Measurements from ENCODE around the gene VSTM2L.

VSTM2L gene

DNA sequence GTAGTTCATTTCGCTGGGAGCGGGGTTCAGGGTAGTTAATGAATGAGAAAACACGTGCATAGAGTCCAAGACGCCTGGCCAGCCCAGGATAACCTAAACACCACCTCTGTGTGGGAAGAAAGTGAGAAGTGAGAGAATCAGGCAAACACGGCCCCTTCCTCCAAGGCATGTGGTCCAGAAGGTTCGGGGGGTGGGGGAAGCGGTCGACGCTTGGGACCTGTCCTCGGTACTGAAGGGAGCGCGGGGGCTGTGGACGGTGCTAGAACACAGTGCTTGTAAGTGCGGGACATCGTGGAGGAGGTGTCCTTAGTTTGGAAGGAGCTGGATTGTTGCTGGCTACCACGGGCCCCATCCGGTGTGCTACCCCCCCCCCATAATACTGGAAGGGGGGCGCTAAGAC lies 1.7 kb upstream of the VSTM2L start:
- no peak for DNase-seq (ENCODE audit: low spot score)

DNA sequence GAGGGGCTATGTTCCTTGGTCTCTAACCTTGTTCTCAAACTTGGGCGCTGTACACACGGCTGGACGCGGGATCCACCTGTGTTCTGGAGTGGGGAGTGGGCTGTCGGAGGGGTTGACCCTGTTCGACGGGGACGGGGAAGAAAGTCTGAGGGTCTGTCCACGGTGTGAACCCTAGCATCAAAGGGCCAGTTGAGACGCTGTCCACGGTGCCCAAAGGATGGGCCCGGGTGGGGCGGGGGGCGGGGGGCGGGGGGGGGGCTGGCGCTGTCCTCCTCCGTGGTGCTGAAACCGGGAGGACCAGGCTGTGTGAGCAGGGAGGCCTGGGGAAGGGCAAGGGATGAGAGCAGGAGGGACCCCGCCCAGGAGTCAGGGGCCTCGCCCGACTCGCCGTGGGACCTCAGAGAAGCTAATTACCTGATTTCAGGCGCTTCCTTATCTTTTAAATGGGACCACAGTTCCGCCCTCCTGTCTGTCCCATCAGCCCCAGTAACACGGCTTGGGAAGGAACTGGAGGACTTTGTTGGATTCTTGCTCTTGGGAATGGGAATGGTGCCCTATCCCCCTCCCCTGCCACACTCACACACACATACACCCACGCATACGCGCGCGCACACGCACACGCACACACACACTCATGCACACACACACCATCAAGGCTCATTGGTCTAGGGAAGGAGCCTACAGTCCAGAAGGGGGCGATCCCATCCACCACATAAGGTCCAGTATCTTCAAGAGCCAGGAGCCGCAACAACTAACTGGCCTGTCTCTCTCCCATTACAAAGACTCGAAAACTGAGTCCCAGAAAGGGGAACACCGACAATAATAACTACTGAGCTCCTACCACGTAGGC lies 1.0 kb upstream of the VSTM2L start:
- no peak for DNase-seq (ENCODE audit: low spot score)

DNA sequence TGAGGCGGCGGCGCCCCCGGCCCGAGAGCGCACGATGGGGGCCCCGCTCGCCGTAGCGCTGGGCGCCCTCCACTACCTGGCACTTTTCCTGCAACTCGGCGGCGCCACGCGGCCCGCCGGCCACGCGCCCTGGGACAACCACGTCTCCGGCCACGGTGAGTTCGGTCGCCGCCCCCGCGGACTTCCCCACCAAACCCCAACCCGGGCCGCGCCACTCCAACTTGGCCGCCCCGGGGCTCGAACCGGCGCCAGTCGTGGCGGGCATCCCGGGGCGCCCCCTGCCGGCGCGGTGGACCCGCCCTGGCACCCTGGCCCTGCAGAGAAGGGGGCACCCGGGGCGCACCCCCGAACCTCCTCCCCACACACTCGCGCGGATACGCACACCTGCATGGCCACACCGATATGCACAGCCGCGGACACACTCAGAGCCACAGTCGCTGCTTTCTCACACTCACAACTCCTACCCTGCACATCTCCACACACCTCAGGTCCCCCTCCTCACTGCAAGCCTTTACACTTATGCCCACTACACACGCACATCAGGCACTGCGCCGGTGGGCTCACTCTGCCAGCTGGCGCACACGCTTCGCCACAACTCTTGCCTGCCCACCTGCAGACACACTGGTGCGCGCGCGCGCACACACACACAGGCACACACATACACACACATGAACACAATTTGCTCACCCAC lies 535 bp downstream of the VSTM2L start:
- no peak for DNase-seq (ENCODE audit: low spot score)

DNA sequence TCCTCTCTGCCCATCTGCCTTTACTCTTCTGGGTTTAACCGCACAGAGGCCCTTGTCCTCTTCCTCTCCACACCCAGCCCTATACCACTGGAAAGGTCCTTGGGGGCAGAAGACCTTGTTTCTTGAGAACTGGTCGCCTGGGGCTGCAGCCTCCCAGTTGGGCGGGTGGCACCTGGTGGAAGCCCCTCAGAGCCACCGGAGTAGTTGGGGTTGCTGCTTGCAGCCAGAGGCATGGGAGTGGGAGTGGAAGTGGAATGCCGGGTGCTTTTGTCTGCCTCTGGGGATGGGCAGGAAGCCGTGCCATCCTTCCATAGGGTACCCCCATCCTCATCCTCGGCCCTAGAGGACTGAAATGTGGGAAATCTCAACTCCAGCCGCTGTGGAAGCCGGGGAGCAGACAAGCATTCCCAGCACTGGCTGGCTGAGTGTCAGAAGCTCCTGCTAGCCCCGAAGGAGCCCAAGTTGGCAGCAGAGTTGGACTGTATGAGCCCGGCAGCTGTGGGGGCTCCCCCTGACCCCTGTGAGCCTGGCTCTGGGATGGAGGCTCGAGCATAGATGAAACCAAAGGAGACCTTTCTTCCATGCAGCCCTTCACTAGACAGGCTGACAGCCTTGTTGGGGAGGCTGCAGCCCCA lies 1.2 kb downstream of the VSTM2L start:
- no peak for DNase-seq (ENCODE audit: low spot score)

DNA sequence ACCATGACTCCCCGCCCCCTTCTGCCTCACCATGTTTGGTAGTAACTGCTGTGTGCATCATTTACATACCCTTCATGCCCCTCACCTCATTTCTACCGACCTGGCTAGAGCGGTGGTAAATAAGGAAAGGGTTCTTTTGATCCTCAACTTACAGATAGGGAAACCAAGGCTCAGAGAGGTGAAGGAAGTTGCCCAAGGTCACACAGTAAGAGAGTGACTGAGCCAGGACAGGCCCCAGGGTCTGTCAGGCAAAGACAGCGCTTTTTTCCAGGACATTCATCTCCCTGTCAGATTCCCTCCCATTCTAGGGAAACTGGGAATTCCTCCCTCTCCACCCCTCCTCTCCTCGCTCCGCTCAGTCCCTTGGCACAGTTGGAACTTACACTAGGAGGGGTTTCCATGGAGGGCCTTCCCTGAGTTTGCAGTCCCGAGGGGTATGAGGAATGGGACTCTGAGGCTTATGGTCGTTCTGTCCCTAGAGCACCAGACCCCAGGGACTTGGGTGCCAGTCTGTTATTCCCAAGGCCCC lies 2.0 kb downstream of the VSTM2L start:
- no peak for DNase-seq (ENCODE audit: low spot score)

DNA sequence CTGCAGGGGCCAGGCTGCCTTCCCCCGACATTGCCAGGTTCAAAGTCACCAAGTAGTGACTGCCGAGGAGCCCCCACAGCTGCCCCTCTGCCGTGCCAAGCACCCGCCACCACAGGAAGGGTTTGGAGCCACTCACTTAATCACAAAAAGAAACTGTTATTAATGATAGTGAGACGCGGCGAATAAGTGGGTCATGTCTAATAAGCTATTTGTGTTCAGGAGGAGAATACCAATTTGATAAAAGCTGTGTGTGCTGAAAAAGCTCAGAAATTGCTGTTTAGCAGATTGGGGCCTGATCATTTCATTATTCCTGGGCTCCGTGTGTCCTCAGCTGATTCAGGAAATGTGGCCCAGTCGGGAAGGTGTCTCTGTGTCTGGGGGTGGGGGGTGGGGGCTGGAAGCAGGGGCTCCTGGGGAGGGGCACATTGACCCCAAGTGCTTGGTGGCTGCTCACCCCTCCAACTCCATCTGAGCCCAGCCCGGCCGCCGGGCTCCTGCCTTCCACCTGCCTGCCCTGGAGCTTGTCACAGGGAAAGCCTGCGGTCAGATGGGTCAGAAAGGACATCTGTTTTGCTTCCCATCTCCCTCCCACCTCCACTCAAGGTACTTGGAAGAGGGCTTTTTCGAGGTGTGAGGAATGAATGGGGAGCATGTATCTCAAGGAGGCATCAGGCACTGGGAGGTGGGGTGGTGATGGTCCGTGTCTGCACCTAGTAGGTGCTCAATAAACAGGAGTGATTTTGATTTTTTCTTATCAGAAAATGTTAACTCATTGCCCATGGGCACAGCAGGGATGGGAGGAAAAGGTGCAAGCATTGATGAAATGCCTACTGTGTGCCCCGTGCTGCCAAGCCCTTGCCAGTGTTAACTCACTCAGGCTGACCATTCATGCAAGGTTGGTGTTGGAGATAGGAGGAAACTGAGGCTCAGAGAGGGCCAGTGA lies 3.0 kb downstream of the VSTM2L start:
- no peak for DNase-seq (ENCODE audit: low spot score)

DNA sequence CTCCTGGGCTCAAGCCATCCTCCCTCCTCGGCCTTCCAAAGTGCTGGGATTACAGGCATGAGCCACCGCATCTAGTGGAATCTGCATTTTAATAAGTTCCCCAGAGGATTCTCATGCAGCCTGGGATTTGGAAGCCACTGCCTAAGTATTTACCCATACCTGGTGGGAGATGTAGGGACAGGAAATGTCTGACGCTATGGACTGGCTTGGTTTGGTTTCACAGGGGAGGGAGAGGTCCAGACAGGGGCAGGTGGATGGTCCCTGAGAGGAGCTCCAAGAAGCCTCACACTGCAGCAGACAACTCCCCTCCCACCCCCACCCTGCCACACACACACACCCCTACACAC lies 4.4 kb downstream of the VSTM2L start:
- no peak for DNase-seq (ENCODE audit: low spot score)

DNA sequence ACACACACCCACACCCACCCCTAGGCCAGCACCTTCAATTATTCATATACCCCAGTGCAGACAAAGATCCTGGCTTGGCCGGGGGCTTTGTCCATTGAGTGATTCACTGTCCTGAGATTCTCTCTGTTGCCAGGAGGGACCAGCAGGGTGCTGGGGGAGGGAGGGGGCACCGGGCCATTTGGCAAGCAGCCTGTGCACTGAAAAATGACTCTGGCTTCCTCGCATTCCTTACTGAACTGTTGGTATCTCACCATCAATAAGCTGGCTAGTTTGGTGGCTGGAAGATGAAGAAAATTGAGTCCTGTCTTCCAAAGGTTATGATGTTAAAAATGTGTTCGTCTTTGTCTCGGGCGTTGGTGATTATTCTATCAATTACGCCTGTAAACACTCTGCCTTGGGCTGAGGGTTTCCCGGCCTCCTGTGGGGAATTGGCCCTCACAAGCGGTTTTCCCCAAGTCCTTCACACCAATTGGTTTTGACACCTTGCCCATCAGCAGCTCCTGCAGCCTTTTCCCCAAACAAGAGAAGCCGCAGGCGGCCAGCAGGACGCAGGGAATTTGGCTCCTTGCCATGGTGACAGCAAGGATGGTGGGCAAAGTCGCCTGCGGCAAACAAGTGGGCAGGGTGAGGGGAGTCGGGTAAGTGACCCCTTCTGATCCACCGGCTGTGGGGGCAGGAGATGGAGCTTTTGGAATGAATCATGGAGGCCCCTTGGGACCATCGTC lies 4.9 kb downstream of the VSTM2L start:
- DNase-seq (ENCODE audit: low spot score), result peak; percentile 82

DNA sequence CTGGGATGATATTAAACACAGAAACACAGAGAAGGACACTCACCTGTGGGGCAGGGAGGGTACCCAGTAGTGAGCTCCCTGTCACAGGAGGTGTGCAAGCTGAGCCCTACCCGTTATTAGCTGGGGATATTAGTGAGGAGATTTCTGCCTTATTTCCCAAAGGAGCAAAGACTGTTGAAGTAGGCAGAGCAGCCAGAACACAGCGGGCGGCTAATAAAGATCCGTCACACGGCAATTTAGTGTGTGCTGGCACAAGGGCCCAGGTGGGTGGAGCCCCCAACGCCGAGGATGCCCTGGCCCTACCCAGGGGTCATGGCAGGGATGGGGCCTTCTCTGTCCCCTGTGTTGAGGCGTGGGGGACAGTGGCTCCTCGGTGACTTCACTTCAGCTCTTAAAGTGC lies 8.3 kb downstream of the VSTM2L start:
- no peak for DNase-seq (ENCODE audit: low spot score)

DNA sequence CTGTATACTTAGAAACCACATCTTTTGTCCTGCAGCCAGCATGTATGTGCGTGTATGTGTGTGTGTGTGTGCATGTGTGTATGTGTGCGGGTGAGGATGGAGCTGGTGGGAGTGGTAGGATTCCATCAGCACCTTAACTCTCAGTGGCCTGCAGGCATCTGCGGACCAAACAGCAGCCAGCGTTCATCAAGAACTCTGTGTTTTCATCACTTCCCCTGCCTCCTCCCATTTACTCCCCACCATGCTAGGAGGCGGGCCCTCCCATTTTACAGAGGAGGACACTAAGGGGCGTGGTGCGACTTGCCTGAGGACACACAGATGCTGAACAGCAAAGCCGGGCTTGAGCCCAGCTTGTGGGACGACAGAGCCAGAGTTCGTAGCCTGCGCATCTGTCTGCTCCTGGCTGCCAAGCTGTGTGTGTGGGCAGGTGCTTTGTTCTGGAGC lies 8.9 kb downstream of the VSTM2L start:
- DNase-seq (ENCODE audit: low spot score), result no peak

DNA sequence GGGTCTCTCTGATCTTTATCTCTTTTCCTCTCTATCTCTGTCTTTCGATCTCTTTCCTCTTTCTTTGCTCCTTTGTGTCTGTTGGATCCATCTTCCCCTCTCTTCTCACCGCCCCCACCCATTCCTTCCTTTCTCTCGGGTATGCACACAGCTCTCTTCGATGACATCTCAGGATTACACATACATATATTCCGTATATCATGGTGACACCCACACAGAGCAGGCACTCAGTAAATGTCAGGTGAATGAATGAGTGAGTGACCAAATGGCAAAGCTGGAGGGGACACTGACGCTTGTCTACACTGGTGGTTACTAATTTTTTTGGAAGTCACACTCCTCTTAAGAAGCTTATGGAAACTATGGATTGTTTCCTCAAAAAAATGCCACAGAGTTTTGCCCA lies 9.9 kb downstream of the VSTM2L start:
- DNase-seq (ENCODE audit: low spot score), result no peak

DNA sequence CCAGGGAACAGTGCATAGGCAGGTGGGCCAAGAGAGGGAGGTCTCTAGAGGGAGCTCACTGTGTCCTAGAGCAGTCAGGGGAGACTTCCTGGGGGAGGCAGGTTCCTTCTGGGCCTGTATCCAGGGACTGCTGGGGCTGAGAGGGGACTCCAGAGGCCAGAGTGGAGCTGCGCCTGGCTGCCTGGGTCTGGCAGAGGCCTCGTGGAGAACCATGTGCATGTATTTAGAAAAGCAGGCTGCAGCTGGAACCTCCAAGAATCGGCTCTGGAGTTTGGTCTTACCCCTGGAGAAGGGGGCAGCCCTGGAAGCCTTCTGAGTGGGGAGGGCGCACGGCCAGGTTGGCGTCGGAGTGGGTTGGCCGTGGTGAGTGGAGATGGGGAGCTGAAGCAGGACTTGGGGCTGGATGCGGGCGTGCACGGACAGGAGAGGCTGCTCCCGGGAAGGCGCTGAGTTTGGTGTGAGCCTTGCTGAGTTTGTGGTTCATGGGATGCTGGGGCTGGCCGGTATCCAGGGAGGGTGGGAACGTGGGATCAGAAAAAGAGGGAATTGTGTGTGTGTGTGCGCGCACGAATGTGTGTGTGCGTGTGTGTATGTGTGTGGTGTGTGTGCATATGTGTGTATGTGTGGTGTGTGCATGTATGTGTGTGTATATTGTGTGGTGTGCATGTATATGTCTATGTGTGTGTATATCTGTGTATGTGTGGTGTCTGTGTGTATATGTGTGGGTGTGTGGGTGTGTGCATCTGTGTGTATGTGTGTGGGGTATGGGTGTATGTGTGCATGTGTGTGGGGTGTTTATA lies 10.8 kb downstream of the VSTM2L start:
- DNase-seq (ENCODE audit: low spot score), result no peak

DNA sequence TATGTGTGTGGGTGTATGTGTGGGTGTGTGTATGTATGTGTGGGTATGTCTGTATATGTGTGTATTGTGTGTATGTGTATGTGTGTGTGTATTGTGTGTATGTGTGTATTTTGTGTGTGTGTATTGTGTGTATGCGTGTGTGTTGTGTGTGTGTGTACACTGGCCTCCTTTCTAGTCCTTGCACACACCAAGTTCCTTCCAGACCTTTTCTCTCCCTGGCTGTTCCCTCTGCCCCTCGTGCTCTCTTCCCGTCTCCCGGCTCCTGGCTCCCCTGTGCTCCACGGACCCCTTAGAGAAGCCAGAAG lies 11.4 kb downstream of the VSTM2L start:
- no peak for DNase-seq (ENCODE audit: low spot score)

DNA sequence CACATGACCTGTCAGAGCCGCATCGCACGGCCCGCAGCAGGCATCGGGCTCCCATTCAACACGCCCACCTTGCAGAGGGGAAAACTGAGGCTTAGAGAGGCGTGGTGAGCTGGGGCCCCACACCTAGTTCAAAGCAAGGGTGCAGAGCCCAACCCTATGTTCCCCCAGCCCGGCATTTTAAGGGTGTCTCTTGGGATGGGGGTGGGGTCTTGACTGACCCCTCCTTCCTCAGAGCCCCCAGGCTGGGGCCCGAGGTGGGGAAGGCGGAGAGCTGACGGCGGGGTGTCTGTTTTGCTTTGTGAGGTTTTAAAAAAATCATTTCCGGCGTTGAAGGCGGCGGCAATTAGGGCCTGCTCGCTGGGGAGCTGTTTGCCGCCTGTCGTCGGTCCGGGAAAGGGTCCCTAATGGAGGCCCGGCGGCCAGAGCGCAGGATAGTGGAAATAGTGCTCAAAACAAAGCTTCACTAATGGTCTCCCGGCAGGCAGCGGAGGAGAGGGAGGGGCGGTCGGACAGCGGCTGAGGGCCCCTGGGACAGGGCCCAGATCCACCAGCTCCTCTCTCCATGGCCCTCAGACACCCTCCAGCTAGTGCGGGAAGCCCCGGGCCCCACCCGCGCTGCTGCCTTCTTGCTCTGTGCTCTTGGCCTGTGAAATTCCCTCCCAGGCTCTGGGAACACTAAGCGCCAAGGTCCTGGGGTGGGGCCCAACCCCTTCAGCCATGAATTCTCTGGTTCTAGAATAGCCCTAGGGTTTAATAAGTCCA lies 11.9 kb downstream of the VSTM2L start:
- DNase-seq (ENCODE audit: low spot score), result no peak

DNA sequence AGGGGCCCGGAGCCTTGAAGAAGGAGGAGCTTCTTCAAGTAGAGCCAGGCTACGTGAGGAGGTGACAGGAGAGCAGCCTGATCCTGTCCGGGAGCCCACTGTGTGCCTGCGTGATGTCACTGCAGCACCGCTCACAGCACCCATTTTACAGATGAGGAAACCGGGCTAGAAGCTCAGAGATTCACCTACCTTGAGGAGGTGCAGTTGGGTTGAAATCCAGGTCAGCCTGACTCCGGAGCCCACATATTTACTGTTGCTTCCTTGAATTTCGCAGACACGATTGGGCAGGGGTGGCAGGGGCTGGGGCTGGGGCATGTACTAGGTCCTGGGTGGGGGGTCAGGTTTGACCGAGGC lies 12.5 kb downstream of the VSTM2L start:
- DNase-seq (ENCODE audit: low spot score), result no peak

DNA sequence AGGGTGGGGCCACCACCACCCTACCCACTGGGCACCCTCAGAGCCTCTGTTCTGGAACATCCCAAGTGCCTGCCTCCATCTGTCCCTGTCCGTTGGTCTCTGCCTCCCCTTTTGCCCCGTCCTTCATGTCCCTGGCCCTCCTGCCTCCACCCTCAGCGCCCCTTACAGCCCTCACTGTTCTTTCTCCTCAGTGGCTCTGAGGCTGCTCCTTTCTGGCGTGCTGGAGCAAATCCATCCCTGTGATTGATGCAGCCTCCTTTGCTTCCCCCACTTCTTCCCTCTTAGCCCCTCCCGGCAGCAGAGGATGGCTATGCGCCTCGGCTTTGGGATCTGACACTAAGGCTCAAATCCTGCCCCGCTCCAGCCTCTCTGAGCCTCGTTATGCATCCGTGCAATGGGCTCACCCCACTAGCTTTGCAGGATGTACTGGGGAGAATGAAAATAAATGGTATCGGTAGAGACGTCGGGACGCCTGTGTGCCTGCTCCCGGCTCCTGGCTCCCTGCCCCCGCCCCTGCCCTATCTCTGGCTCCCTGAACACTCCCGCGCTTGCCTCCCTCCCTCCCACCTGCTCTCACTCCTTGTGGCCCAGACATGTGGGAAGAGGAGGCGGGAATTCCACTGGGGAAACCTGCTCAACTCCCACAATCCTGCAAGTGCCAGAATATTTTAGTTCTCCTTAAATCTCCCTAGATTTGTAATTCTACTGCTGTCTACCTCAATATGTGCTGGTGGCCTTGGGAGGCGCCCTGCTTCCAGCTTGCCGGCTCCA lies 13.1 kb downstream of the VSTM2L start:
- DNase-seq (ENCODE audit: low spot score), result no peak

DNA sequence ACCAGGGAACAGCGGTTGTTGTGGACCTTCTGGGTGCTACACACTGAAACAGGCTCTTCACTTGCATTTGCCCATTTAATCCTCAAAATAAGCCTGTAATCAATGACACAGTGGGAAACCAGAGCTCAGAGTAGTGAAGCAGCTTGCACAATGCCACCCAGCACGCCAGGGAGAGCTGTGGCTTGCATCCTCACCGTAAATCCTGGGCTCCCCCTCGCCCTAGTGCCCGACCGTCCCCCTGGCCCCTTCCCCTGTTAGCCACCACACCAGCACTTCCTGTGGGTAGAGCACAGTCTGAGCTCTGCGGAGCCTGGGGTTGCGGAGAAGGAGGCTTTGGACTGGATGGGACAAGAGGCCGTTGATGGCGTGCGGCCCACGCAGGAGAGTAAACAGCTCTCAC lies 14.5 kb downstream of the VSTM2L start:
- no peak for DNase-seq (ENCODE audit: low spot score)

DNA sequence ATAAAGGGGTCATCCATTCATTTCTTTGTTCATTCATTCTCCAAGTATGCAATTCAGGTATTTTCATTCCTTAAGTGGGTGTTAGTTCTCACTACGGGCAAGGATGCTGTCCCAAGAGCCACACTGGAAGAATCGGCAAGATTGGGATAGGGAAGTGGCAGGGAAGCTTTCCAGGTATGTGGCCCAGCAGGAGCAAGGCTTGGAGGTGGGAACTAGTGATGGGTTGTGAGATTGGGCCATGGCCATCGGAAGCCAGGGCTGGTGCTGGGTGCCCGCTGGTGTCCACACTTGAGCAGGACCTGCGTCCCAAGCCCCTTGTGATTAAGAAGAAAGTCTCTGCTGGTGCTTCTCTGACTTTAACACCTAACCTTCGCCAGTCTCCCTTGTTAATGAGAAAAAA lies 15.1 kb downstream of the VSTM2L start:
- DNase-seq (ENCODE audit: low spot score), result no peak

DNA sequence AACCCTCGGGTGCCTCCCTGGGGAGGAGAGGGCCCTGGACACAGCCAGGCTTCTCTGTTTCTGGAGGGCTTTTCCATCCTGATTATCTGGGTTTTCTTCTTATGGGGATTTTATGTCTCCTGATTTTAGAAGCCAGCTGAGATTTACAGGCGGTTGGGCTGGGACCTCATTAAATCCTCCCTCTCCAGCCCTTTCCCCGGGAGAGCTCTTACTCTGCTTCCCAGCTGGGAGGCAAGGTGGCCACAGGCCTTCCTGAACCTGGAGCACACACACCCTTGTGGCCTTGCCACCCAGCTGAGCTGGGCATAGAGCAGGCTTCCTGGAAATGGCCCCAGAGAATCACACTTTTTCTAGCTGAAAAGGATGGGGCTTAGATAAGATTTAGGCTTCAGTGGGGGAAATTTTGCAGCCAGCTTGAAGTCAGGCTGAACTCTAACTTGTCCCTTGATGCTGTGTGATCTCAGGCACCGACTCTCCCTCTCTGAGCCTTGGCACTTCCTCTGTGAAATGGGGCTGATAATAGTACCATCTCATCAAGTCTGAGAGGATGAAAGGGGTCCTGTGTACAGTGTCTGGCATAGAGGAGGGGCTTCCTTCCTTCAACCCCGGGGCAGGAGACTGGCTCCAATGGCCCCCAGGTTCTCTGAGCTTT lies 16.6 kb downstream of the VSTM2L start:
- DNase-seq (ENCODE audit: low spot score), result no peak
